Activated naive CD8-positive, alpha-beta T cell (primary cell): ENCODE data around the gene NSL1.
A peak's percentile ranks its signal among the peaks of the same experiment; 100 is the strongest.
"Not testable (repeated sequence)": the region's sequence is repeated elsewhere in the genome, so short reads cannot be mapped to it uniquely, and the experiment has no call there.

ENCODE experiments used
- H3K27ac Mint-ChIP-seq: one replicate; pipeline ENCODE4 v1.8.0; 2021; ENCODE audit warnings: mixed read lengths
- H3K27me3 Mint-ChIP-seq: one replicate; pipeline ENCODE4 v1.8.0; 2021; ENCODE audit warnings: mixed read lengths
- H3K36me3 Mint-ChIP-seq: one replicate; pipeline ENCODE4 v1.8.0; 2021; ENCODE audit warnings: mixed read lengths
- H3K4me1 Mint-ChIP-seq: one replicate; pipeline ENCODE4 v1.8.0; 2021; ENCODE audit warnings: low read depth, mixed read lengths
- H3K4me3 Mint-ChIP-seq: one replicate; pipeline ENCODE4 v1.8.0; 2021; ENCODE audit warnings: mild to moderate bottlenecking, mixed read lengths
- H3K9me3 Mint-ChIP-seq: one replicate; pipeline ENCODE4 v1.8.0; 2021; ENCODE audit warnings: low read depth, mixed read lengths

The NSL1 gene

GRCh38 chr1:212805767-212806166 is 14.2 kb upstream of the NSL1 start:
- Mint-ChIP-seq H3K4me3 (no peak overlapping the region), H3K36me3 (peaks cover 6% of the 10 kb centered on the region), H3K27me3 (no peaks in the 10 kb centered on the region), H3K4me1 (no peaks in the 10 kb centered on the region), H3K9me3 (no peaks in the 10 kb centered on the region), H3K27ac (no peak overlapping the region)

GRCh38 chr1:212797681-212798080 is 6.1 kb upstream of the NSL1 start:
- peaks cover 15% of the 10 kb centered on the region for H3K4me1 Mint-ChIP-seq
- H3K9me3 Mint-ChIP-seq, result no peaks in the 10 kb centered on the region
- no peak overlapping the region for H3K27ac Mint-ChIP-seq
- H3K36me3 Mint-ChIP-seq, result peaks cover 9% of the 10 kb centered on the region
- no peaks in the 10 kb centered on the region for H3K27me3 Mint-ChIP-seq
- no peak overlapping the region for H3K4me3 Mint-ChIP-seq

GRCh38 chr1:212794561-212795014 is 3.0 kb upstream of the NSL1 start:
- Mint-ChIP-seq H3K36me3 (peaks cover 7% of the 10 kb centered on the region), H3K4me3 (no peak overlapping the region)

GRCh38 chr1:212792396-212792908 is 875 bp upstream of the NSL1 start:
- Mint-ChIP-seq H3K36me3 (peaks cover 4% of the 10 kb centered on the region), H3K27ac (peak overlapping the region; percentile 96), H3K4me3 (peak overlapping the region; percentile 99), H3K9me3 (no peaks in the 10 kb centered on the region), H3K27me3 (no peaks in the 10 kb centered on the region), H3K4me1 (peaks cover 44% of the 10 kb centered on the region)

More at GRCh38 chr1:212794561-212795014, 3.0 kb upstream of the NSL1 start:
- Mint-ChIP-seq H3K27ac (peak overlapping the region; percentile 18), H3K9me3 (no peaks in the 10 kb centered on the region), H3K27me3 (no peaks in the 10 kb centered on the region), H3K4me1 (peaks cover 33% of the 10 kb centered on the region)

GRCh38 chr1:212791261-212791675 is 309 bp downstream of the NSL1 start:
- Mint-ChIP-seq H3K4me3 (peak overlapping the region; percentile 99), H3K27me3 (no peaks in the 10 kb centered on the region), H3K9me3 (no peaks in the 10 kb centered on the region), H3K36me3 (no peaks in the 10 kb centered on the region), H3K27ac (peak overlapping the region; percentile 96), H3K4me1 (peaks cover 44% of the 10 kb centered on the region)

GRCh38 chr1:212785871-212786270 is 5.7 kb downstream of the NSL1 start:
- peak overlapping the region; percentile 58 for H3K27ac Mint-ChIP-seq
- no peaks in the 10 kb centered on the region for H3K27me3 Mint-ChIP-seq
- no peaks in the 10 kb centered on the region for H3K36me3 Mint-ChIP-seq
- H3K9me3 Mint-ChIP-seq, result no peaks in the 10 kb centered on the region
- H3K4me3 Mint-ChIP-seq, result no peak overlapping the region
- peaks cover 23% of the 10 kb centered on the region for H3K4me1 Mint-ChIP-seq

- no peaks in the 10 kb centered on the region for H3K27me3 Mint-ChIP-seq
- H3K9me3 Mint-ChIP-seq, result no peaks in the 10 kb centered on the region
- no peaks in the 10 kb centered on the region for H3K36me3 Mint-ChIP-seq
- H3K4me1 Mint-ChIP-seq, result peaks cover 12% of the 10 kb centered on the region
- no peak overlapping the region for H3K4me3 Mint-ChIP-seq
- no peak overlapping the region for H3K27ac Mint-ChIP-seq
These were observed 7.6 kb downstream of the NSL1 start for GRCh38 chr1:212783976-212784375.

- Mint-ChIP-seq H3K4me1 (peaks cover 4% of the 10 kb centered on the region), H3K27ac (peak overlapping the region; percentile 50), H3K36me3 (no peaks in the 10 kb centered on the region), H3K27me3 (no peaks in the 10 kb centered on the region), H3K4me3 (no peak overlapping the region), H3K9me3 (no peaks in the 10 kb centered on the region)
These were observed 9.0 kb downstream of the NSL1 start for GRCh38 chr1:212782422-212783154.

GRCh38 chr1:212781225-212781624 is 10.4 kb downstream of the NSL1 start:
- H3K4me3 Mint-ChIP-seq, result no peak overlapping the region
- no peaks in the 10 kb centered on the region for H3K27me3 Mint-ChIP-seq
- no peaks in the 10 kb centered on the region for H3K36me3 Mint-ChIP-seq
- no peaks in the 10 kb centered on the region for H3K9me3 Mint-ChIP-seq
- peaks cover 4% of the 10 kb centered on the region for H3K4me1 Mint-ChIP-seq
- H3K27ac Mint-ChIP-seq, result no peak overlapping the region

GRCh38 chr1:212780759-212781158 is 10.8 kb downstream of the NSL1 start:
- H3K9me3 Mint-ChIP-seq, result no peaks in the 10 kb centered on the region
- no peak overlapping the region for H3K27ac Mint-ChIP-seq
- H3K36me3 Mint-ChIP-seq, result no peaks in the 10 kb centered on the region
- H3K27me3 Mint-ChIP-seq, result no peaks in the 10 kb centered on the region
- H3K4me3 Mint-ChIP-seq, result no peak overlapping the region
- H3K4me1 Mint-ChIP-seq, result peaks cover 3% of the 10 kb centered on the region

- not testable (repeated sequence) for H3K9me3 Mint-ChIP-seq, H3K27ac Mint-ChIP-seq, H3K4me1 Mint-ChIP-seq, H3K4me3 Mint-ChIP-seq, H3K27me3 Mint-ChIP-seq, H3K36me3 Mint-ChIP-seq
These were observed 12.5 kb downstream of the NSL1 start for GRCh38 chr1:212779086-212779485.

- H3K4me3 Mint-ChIP-seq, result no peak overlapping the region
- peaks cover 6% of the 10 kb centered on the region for H3K36me3 Mint-ChIP-seq
- no peaks in the 10 kb centered on the region for H3K27me3 Mint-ChIP-seq
These were observed 14.4 kb downstream of the NSL1 start for GRCh38 chr1:212777151-212777550.

GRCh38 chr1:212775241-212775640 is 16.3 kb downstream of the NSL1 start:
- Mint-ChIP-seq H3K9me3 (peaks cover 5% of the 10 kb centered on the region), H3K27ac (no peak overlapping the region), H3K4me1 (peaks cover 13% of the 10 kb centered on the region), H3K27me3 (no peaks in the 10 kb centered on the region), H3K36me3 (peaks cover 20% of the 10 kb centered on the region), H3K4me3 (no peak overlapping the region)

More at GRCh38 chr1:212777151-212777550, 14.4 kb downstream of the NSL1 start:
- Mint-ChIP-seq H3K4me1 (peaks cover 8% of the 10 kb centered on the region), H3K9me3 (no peaks in the 10 kb centered on the region), H3K27ac (no peak overlapping the region)

- Mint-ChIP-seq H3K9me3 (peaks cover 10% of the 10 kb centered on the region), H3K36me3 (peaks cover 22% of the 10 kb centered on the region), H3K27ac (no peak overlapping the region)
These were observed 17.0 kb downstream of the NSL1 start for GRCh38 chr1:212774584-212774983.

GRCh38 chr1:212773011-212773410 is 18.6 kb downstream of the NSL1 start:
- peaks cover 30% of the 10 kb centered on the region for H3K4me1 Mint-ChIP-seq
- peaks cover 10% of the 10 kb centered on the region for H3K9me3 Mint-ChIP-seq
- no peaks in the 10 kb centered on the region for H3K27me3 Mint-ChIP-seq
- H3K36me3 Mint-ChIP-seq, result peaks cover 29% of the 10 kb centered on the region
- no peak overlapping the region for H3K27ac Mint-ChIP-seq
- no peak overlapping the region for H3K4me3 Mint-ChIP-seq

More at GRCh38 chr1:212774584-212774983, 17.0 kb downstream of the NSL1 start:
- Mint-ChIP-seq H3K27me3 (no peaks in the 10 kb centered on the region), H3K4me1 (peaks cover 20% of the 10 kb centered on the region), H3K4me3 (no peak overlapping the region)

- H3K36me3 Mint-ChIP-seq, result peaks cover 43% of the 10 kb centered on the region
- peaks cover 38% of the 10 kb centered on the region for H3K4me1 Mint-ChIP-seq
- no peak overlapping the region for H3K27ac Mint-ChIP-seq
- H3K27me3 Mint-ChIP-seq, result no peaks in the 10 kb centered on the region
- H3K4me3 Mint-ChIP-seq, result no peak overlapping the region
- peaks cover 21% of the 10 kb centered on the region for H3K9me3 Mint-ChIP-seq
These were observed 20.2 kb downstream of the NSL1 start for GRCh38 chr1:212771341-212771740.
